DOHH2 (cell line): ENCODE measurements around the gene XYLT2.

Source experiments
- EZH2phosphoT487 ChIP-seq: fragments of 200-600 bp; sonication (generic); IDR thresholded peaks from 2 replicates; pipeline ENCODE4 v1.6.1; 2017; ENCODE audit warnings: borderline replicate concordance, mild to moderate bottlenecking, antibody characterized with exemption, low read length, moderate library complexity, mixed read lengths
- TF ChIP-seq, protein P1 (sequence below): fragments of 200-600 bp; sonication (generic); IDR thresholded peaks from one replicate; pipeline ENCODE4 v1.5.1; 2014; ENCODE audit warnings: antibody characterized with exemption, mild to moderate bottlenecking, low read depth, low read length; ENCODE audit not compliant: poor library complexity, severe bottlenecking

DNA sequence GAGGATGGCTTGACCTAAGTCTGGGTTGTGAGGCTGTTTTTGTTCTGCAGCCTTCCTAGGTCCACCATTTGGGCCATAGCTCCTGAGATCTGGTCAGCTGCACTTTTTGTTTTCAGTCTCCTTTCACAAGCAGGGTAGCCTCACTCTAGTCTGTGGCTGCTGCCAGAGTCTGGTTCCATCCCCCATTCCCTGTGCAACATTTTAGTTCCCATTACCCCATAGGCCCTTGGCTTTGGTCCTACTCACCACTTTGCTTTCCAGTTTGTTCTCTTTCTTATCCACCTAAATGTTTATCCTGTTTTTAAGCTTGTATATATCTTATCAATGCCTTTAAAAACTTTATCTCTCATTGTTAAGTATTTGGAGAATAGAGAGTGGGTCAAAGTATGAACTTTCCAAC is 6.5 kb upstream of the XYLT2 start:
- TF ChIP-seq, protein P1, sequence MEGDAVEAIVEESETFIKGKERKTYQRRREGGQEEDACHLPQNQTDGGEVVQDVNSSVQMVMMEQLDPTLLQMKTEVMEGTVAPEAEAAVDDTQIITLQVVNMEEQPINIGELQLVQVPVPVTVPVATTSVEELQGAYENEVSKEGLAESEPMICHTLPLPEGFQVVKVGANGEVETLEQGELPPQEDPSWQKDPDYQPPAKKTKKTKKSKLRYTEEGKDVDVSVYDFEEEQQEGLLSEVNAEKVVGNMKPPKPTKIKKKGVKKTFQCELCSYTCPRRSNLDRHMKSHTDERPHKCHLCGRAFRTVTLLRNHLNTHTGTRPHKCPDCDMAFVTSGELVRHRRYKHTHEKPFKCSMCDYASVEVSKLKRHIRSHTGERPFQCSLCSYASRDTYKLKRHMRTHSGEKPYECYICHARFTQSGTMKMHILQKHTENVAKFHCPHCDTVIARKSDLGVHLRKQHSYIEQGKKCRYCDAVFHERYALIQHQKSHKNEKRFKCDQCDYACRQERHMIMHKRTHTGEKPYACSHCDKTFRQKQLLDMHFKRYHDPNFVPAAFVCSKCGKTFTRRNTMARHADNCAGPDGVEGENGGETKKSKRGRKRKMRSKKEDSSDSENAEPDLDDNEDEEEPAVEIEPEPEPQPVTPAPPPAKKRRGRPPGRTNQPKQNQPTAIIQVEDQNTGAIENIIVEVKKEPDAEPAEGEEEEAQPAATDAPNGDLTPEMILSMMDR = no peak
- TF ChIP-seq EZH2phosphoT487 = no peak
